ENCODE results near the gene PARN.

GRCh38 chr16:14501331-14502255 is 128.5 kb downstream of the PARN start:
- TF ChIP-seq EZH2 (IDR thresholded peaks at IDR 0.05; ENCODE audit: borderline replicate concordance, low read length) (no peak), CTCF (conservative IDR thresholded peaks at IDR 0.05 in 1 of 2, IDR thresholded peaks at IDR 0.05 in 1 of 2; ENCODE audit: extremely low read depth in 1 of 2, insufficient read depth in 1 of 2, low read depth in 1 of 2, low read length in 2 of 2) (no peak)

Data from mammary epithelial cell (primary cell).